ENCODE data around the gene CACNA2D3. TPM values are rescaled to one million over a fixed set of nuclear protein-coding genes. Genes with fewer than 3 reads are reported as not detected.

CACNA2D3 gene
- total RNA-seq, 1 donor from 2014 or later, result 2.5 TPM

GRCh38 chr3:55000546-55000945, 878.2 kb downstream of the CACNA2D3 start:
- H3K4me3 Mint-ChIP-seq, result no peak overlapping the region
- peaks cover 24% of the 10 kb centered on the region for H3K4me1 Mint-ChIP-seq (ENCODE audit: unreplicated experiment)
- DNase-seq (ENCODE audit: extremely low spot score, unreplicated experiment), result no peak

GRCh38 chr3:55000953-55001352, 878.6 kb downstream of the CACNA2D3 start:
- no peak for TF ChIP-seq CTCF (conservative IDR thresholded peaks at IDR 0.05)
- Mint-ChIP-seq H3K9me3 (no peaks in the 10 kb centered on the region), H3K36me3 (no peaks in the 10 kb centered on the region), H3K27ac (peak overlapping the region; percentile 21), H3K27me3 (no peaks in the 10 kb centered on the region), H3K4me1 (ENCODE audit: unreplicated experiment) (peaks cover 24% of the 10 kb centered on the region), H3K4me3 (no peak overlapping the region)
- no peak for DNase-seq (ENCODE audit: extremely low spot score, unreplicated experiment)

More at GRCh38 chr3:55000546-55000945, 878.2 kb downstream of the CACNA2D3 start:
- no peaks in the 10 kb centered on the region for H3K27me3 Mint-ChIP-seq
- peak overlapping the region; percentile 21 for H3K27ac Mint-ChIP-seq
- no peak for TF ChIP-seq CTCF (conservative IDR thresholded peaks at IDR 0.05)
- H3K36me3 Mint-ChIP-seq, result no peaks in the 10 kb centered on the region
- H3K9me3 Mint-ChIP-seq, result peaks cover 4% of the 10 kb centered on the region

- Mint-ChIP-seq H3K27ac (no peak overlapping the region), H3K4me3 (no peak overlapping the region), H3K4me1 (ENCODE audit: unreplicated experiment) (peaks cover 35% of the 10 kb centered on the region), H3K36me3 (no peaks in the 10 kb centered on the region), H3K9me3 (no peaks in the 10 kb centered on the region), H3K27me3 (no peaks in the 10 kb centered on the region)
- no peak for DNase-seq (ENCODE audit: extremely low spot score, unreplicated experiment)
- TF ChIP-seq CTCF (conservative IDR thresholded peaks at IDR 0.05), result no peak
These were observed 880.1 kb downstream of the CACNA2D3 start for GRCh38 chr3:55002416-55002930.

- Mint-ChIP-seq H3K4me1 (ENCODE audit: unreplicated experiment) (peaks cover 22% of the 10 kb centered on the region), H3K27ac (no peak overlapping the region), H3K4me3 (no peak overlapping the region), H3K27me3 (no peaks in the 10 kb centered on the region), H3K36me3 (no peaks in the 10 kb centered on the region), H3K9me3 (no peaks in the 10 kb centered on the region)
- TF ChIP-seq CTCF (conservative IDR thresholded peaks at IDR 0.05), result no peak
- DNase-seq (ENCODE audit: extremely low spot score, unreplicated experiment), result no peak
These were observed 883.9 kb downstream of the CACNA2D3 start for GRCh38 chr3:55006244-55006676.

GRCh38 chr3:55007971-55008370, 885.6 kb downstream of the CACNA2D3 start:
- Mint-ChIP-seq H3K4me1 (ENCODE audit: unreplicated experiment) (peaks cover 25% of the 10 kb centered on the region), H3K4me3 (no peak overlapping the region), H3K36me3 (no peaks in the 10 kb centered on the region), H3K27ac (no peak overlapping the region), H3K27me3 (no peaks in the 10 kb centered on the region), H3K9me3 (no peaks in the 10 kb centered on the region)
- TF ChIP-seq CTCF (conservative IDR thresholded peaks at IDR 0.05), result no peak
- no peak for DNase-seq (ENCODE audit: extremely low spot score, unreplicated experiment)

GRCh38 chr3:55009372-55009771, 887.0 kb downstream of the CACNA2D3 start:
- no peak overlapping the region for H3K4me3 Mint-ChIP-seq
- no peak overlapping the region for H3K27ac Mint-ChIP-seq
- no peak for DNase-seq (ENCODE audit: extremely low spot score, unreplicated experiment)
- no peaks in the 10 kb centered on the region for H3K27me3 Mint-ChIP-seq
- H3K36me3 Mint-ChIP-seq, result no peaks in the 10 kb centered on the region
- H3K9me3 Mint-ChIP-seq, result no peaks in the 10 kb centered on the region
- no peak for TF ChIP-seq CTCF (conservative IDR thresholded peaks at IDR 0.05)
- peaks cover 25% of the 10 kb centered on the region for H3K4me1 Mint-ChIP-seq (ENCODE audit: unreplicated experiment)
